ENCODE measurements around the gene NOL8. TPM values are rescaled to one million over a fixed set of nuclear protein-coding genes. Genes with fewer than 3 reads are reported as not detected.

Gene NOL8
- total RNA-seq, 4 donors from 2014 or later: 20.4 to 40.8 (median 21.9) TPM

- TF ChIP-seq POLR2A (IDR thresholded peaks at IDR 0.05): no peak
- no peak for TF ChIP-seq CTCF (IDR thresholded peaks at IDR 0.05)
- intact Hi-C loops (cut with DNase I; ENCODE audit: low total_unique reads): no loop called here
- WGBS, 2 donors: 53 to 83% methylated on average over 1 of the region's 1 CpG
- no peak overlapping the region for H3K4me3 ChIP-seq (ENCODE audit: low read depth, poor library complexity, severe bottlenecking)
- DNase-seq (ENCODE audit: low spot score in 2 of 2): no peak
These were observed 24.2 kb downstream of the NOL8 start for GRCh38 chr9:92300936-92301335.

GRCh38 chr9:92299116-92299515, 26.0 kb downstream of the NOL8 start:
- intact Hi-C loops (cut with DNase I; ENCODE audit: low total_unique reads): no loop called here
- no peak overlapping the region for H3K4me3 ChIP-seq (ENCODE audit: low read depth, poor library complexity, severe bottlenecking)
- TF ChIP-seq CTCF (IDR thresholded peaks at IDR 0.05) (no peak), POLR2A (IDR thresholded peaks at IDR 0.05) (no peak)
- 71 to 77% methylated on average over 1 of the region's 1 CpG for WGBS, 2 donors
- no peak for DNase-seq (ENCODE audit: low spot score in 2 of 2)

- 91 to 92% methylated on average over 3 of the region's 3 CpGs for WGBS, 2 donors
- no peak overlapping the region for H3K4me3 ChIP-seq (ENCODE audit: low read depth, poor library complexity, severe bottlenecking)
- intact Hi-C loops (cut with DNase I; ENCODE audit: low total_unique reads): no loop called here
- TF ChIP-seq POLR2A (IDR thresholded peaks at IDR 0.05) (no peak), CTCF (IDR thresholded peaks at IDR 0.05) (no peak)
- no peak for DNase-seq (ENCODE audit: low spot score in 2 of 2)
These were observed 27.1 kb downstream of the NOL8 start for GRCh38 chr9:92298036-92298435.

GRCh38 chr9:92297611-92298010, 27.5 kb downstream of the NOL8 start:
- intact Hi-C loops (cut with DNase I; ENCODE audit: low total_unique reads): no loop called here
- no peak overlapping the region for H3K4me3 ChIP-seq (ENCODE audit: low read depth, poor library complexity, severe bottlenecking)
- TF ChIP-seq POLR2A (IDR thresholded peaks at IDR 0.05): no peak
- TF ChIP-seq CTCF (IDR thresholded peaks at IDR 0.05): no peak
- no peak for DNase-seq (ENCODE audit: low spot score in 2 of 2)
- 92 to 95% methylated on average over 3 of the region's 3 CpGs for WGBS, 2 donors

GRCh38 chr9:92295827-92296258, 29.3 kb downstream of the NOL8 start:
- no peak for DNase-seq (ENCODE audit: low spot score in 2 of 2)
- H3K4me3 ChIP-seq (ENCODE audit: low read depth, poor library complexity, severe bottlenecking): no peak overlapping the region
- no peak for TF ChIP-seq POLR2A (IDR thresholded peaks at IDR 0.05)
- no peak for TF ChIP-seq CTCF (IDR thresholded peaks at IDR 0.05)
- intact Hi-C loops (cut with DNase I; ENCODE audit: low total_unique reads): no loop called here
- WGBS, 2 donors: 38 to 55% methylated on average over 4 of the region's 4 CpGs

- no peak overlapping the region for H3K4me3 ChIP-seq (ENCODE audit: low read depth, poor library complexity, severe bottlenecking)
- intact Hi-C loops (cut with DNase I; ENCODE audit: low total_unique reads): no loop called here
- no peak for TF ChIP-seq POLR2A (IDR thresholded peaks at IDR 0.05)
- TF ChIP-seq CTCF (IDR thresholded peaks at IDR 0.05): no peak
- DNase-seq (ENCODE audit: low spot score in 2 of 2): no peak
- WGBS, 2 donors: 65 to 70% methylated on average over 7 of the region's 7 CpGs
These were observed 29.8 kb downstream of the NOL8 start for GRCh38 chr9:92295240-92295790.
